Activated CD8-positive, alpha-beta T cell treated with anti-CD3 and anti-CD28 coated beads, Interleukin-2, amount 10 ng/mL, durations not matched to agents 7 days and 5 days (primary cell): ENCODE measurements around the gene TRIM63. TPM values are rescaled to one million over a fixed set of nuclear protein-coding genes. Genes with fewer than 3 reads are reported as not detected.
A peak's percentile ranks its signal among the peaks of the same experiment; 100 is the strongest.
"Not testable (repeated sequence)": the region's sequence is repeated elsewhere in the genome, so short reads cannot be mapped to it uniquely, and the experiment has no call there.

ENCODE experiments used
- ATAC-seq: fragments of 150-1000 bp; cut with Tn5 transposase; one replicate; pipeline ENCODE4 v1.10.0; 2021; ENCODE audit warnings: moderate library complexity
- CTCF ChIA-PET: fragments of 350-600 bp; sonication (Branson Sonifier 250); formaldehyde crosslinking; loops from one replicate; lab custom pipeline; 2021; ENCODE audit warnings: antibody characterized with exemption; lab: Charles Lee
- POLR2A ChIA-PET: fragments of 350-600 bp; sonication (Branson Sonifier 250); formaldehyde crosslinking; loops from one replicate; lab custom pipeline; 2021; ENCODE audit warnings: antibody characterized with exemption; lab: Charles Lee
- DNase-seq: peaks from one replicate; pipeline ENCODE4 v3.0.0-alpha.2; 2020
- H3K27ac Mint-ChIP-seq: one replicate; pipeline ENCODE4 v1.8.0; 2021; ENCODE audit warnings: mild to moderate bottlenecking, mixed read lengths
- H3K27me3 Mint-ChIP-seq: one replicate; pipeline ENCODE4 v1.8.0; 2021; ENCODE audit warnings: low read depth, mixed read lengths
- H3K36me3 Mint-ChIP-seq: one replicate; pipeline ENCODE4 v1.8.0; 2021; ENCODE audit warnings: low read depth, mixed read lengths
- H3K4me1 Mint-ChIP-seq: one replicate; pipeline ENCODE4 v1.8.0; 2021; ENCODE audit warnings: low read depth, mixed read lengths
- H3K4me3 Mint-ChIP-seq: one replicate; pipeline ENCODE4 v1.8.0; 2021; ENCODE audit warnings: mild to moderate bottlenecking, mixed read lengths
- H3K9me3 Mint-ChIP-seq: one replicate; pipeline ENCODE4 v1.8.0; 2022; ENCODE audit warnings: mixed read lengths; ENCODE audit not compliant: insufficient read depth
- total RNA-seq, 2 experiments: library from RNA; stranded (reverse); gene quantifications; one replicate each; pipeline ENCODE4 v1.2.3, GENCODE V29; 2021

Gene TRIM63
- total RNA-seq = under 1 TPM in 1 of 2 experiments, not detected in 1; 0.23 TPM

GRCh38 chr1:26067432-26067911 lies at the start of gene TRIM63:
Gene TRIM63, minus strand, starts transcription at chr1:26067630. Its CDS starts 136 bp downstream, at chr1:26067494.
- Mint-ChIP-seq H3K27ac (no peak within 1 kb of the TSS), H3K4me1 (no peaks in the 10 kb centered on the region), H3K27me3 (peaks cover 19% of the 10 kb centered on the region), H3K4me3 (no peak within 1 kb of the TSS), H3K36me3 (no peaks in the 10 kb centered on the region), H3K9me3 (no peaks in the 10 kb centered on the region)
- ATAC-seq = no peak
- CTCF ChIA-PET = interaction anchor here (1.2 kb wide), 1 partner anchor 172 kb away, joined by 3 read pairs; no protein-coding TSS in a partner anchor
- POLR2A ChIA-PET = no interaction called here
- no peak for DNase-seq

GRCh38 chr1:26114165-26114927 lies 46.9 kb upstream of the TRIM63 start:
- peaks cover 40% of the 10 kb centered on the region for H3K4me1 Mint-ChIP-seq
- ChIA-PET POLR2A (interaction anchor here (1.3 to 5.7 kb wide), 3 partner anchors 10 to 25 kb away, joined by 5 to 93 read pairs (median 20); no protein-coding TSS in a partner anchor), CTCF (interaction anchor here (0.5 to 17.6 kb wide), 7 partner anchors 10 to 117 kb away, joined by 3 to 356 read pairs (median 4); partner anchors contain the start of genes PAFAH2 and ZNF593)
- no peak overlapping the region for H3K27ac Mint-ChIP-seq
- H3K9me3 Mint-ChIP-seq = no peaks in the 10 kb centered on the region
- no peaks in the 10 kb centered on the region for H3K27me3 Mint-ChIP-seq
- H3K4me3 Mint-ChIP-seq = no peak overlapping the region
- H3K36me3 Mint-ChIP-seq = peaks cover 44% of the 10 kb centered on the region
- ATAC-seq = no peak
- no peak for DNase-seq

- Mint-ChIP-seq H3K9me3 (no peaks in the 10 kb centered on the region), H3K36me3 (peaks cover 28% of the 10 kb centered on the region), H3K27me3 (no peaks in the 10 kb centered on the region), H3K4me1 (peaks cover 30% of the 10 kb centered on the region), H3K4me3 (peak overlapping the region; percentile 95), H3K27ac (peak overlapping the region; percentile 91)
- ChIA-PET POLR2A (interaction anchor here (3.0 to 5.7 kb wide), 3 partner anchors 12 to 33 kb away, joined by 16 to 93 read pairs (median 20); no protein-coding TSS in a partner anchor), CTCF (interaction anchor here (0.9 to 17.6 kb wide), 4 partner anchors 12 to 68 kb away, joined by 3 to 356 read pairs (median 36); partner anchors contain the start of gene ZNF593)
- DNase-seq (peak; percentile 47), ATAC-seq (peak; percentile 1)
Measured at GRCh38 chr1:26112407-26112775, 45.0 kb upstream of the TRIM63 start.

- ATAC-seq = peak; percentile 86
- Mint-ChIP-seq H3K9me3 (no peaks in the 10 kb centered on the region), H3K4me1 (peaks cover 30% of the 10 kb centered on the region), H3K27ac (peak within 1 kb of the TSS; percentile 91), H3K36me3 (peaks cover 25% of the 10 kb centered on the region), H3K4me3 (peak within 1 kb of the TSS; percentile 95), H3K27me3 (no peaks in the 10 kb centered on the region)
- ChIA-PET CTCF (interaction anchor here (0.7 to 17.6 kb wide), 4 partner anchors 13 to 173 kb away, joined by 3 to 356 read pairs (median 37); no protein-coding TSS in a partner anchor), POLR2A (interaction anchor here (0.7 to 5.7 kb wide), 6 partner anchors 13 to 112 kb away, joined by 3 to 93 read pairs (median 10); no protein-coding TSS in a partner anchor)
- DNase-seq = peak; percentile 95
Measured at GRCh38 chr1:26111530-26112406, 44.3 kb upstream of the TRIM63 start, which contains the start of gene PDIK1L. Gene PDIK1L, plus strand, starts transcription at chr1:26111824. Its CDS starts 2,485 bp downstream, at chr1:26114309.

GRCh38 chr1:26110731-26111529 lies 43.5 kb upstream of the TRIM63 start:
- DNase-seq (peak; percentile 84), ATAC-seq (peak; percentile 62)
- Mint-ChIP-seq H3K4me1 (peaks cover 30% of the 10 kb centered on the region), H3K27me3 (no peaks in the 10 kb centered on the region), H3K27ac (peak overlapping the region; percentile 76), H3K36me3 (peaks cover 23% of the 10 kb centered on the region), H3K4me3 (peak overlapping the region; percentile 82), H3K9me3 (no peaks in the 10 kb centered on the region)
- POLR2A ChIA-PET = interaction anchor here (0.7 to 5.7 kb wide), 6 partner anchors 14 to 113 kb away, joined by 3 to 93 read pairs (median 10); no protein-coding TSS in a partner anchor
- CTCF ChIA-PET = interaction anchor here (1.3 to 17.6 kb wide), 3 partner anchors 14 to 36 kb away, joined by 5 to 356 read pairs (median 69); no protein-coding TSS in a partner anchor

GRCh38 chr1:26109229-26110164 lies 42.1 kb upstream of the TRIM63 start:
- Mint-ChIP-seq H3K27ac (no peak overlapping the region), H3K36me3 (peaks cover 14% of the 10 kb centered on the region), H3K4me3 (peak overlapping the region; percentile 82), H3K4me1 (peaks cover 34% of the 10 kb centered on the region), H3K9me3 (no peaks in the 10 kb centered on the region), H3K27me3 (no peaks in the 10 kb centered on the region)
- no peak for DNase-seq
- CTCF ChIA-PET = interaction anchor here (1.1 to 17.6 kb wide), 5 partner anchors 16 to 60 kb away, joined by 4 to 356 read pairs (median 6); partner anchors contain the start of gene ZNF593
- ATAC-seq = no peak
- POLR2A ChIA-PET = interaction anchor here (5.7 kb wide), 1 partner anchor 15 kb away, joined by 93 read pairs; no protein-coding TSS in a partner anchor

GRCh38 chr1:26105226-26105548 lies 37.8 kb upstream of the TRIM63 start:
- H3K4me3 Mint-ChIP-seq, H3K27ac Mint-ChIP-seq, ATAC-seq, H3K36me3 Mint-ChIP-seq, H3K9me3 Mint-ChIP-seq, DNase-seq: not testable (repeated sequence)
- H3K4me1 Mint-ChIP-seq = peaks cover 14% of the 10 kb centered on the region
- ChIA-PET POLR2A (interaction anchor here (1.0 kb wide), 1 partner anchor 40 kb away, joined by 6 read pairs; no protein-coding TSS in a partner anchor), CTCF (interaction anchor here (0.7 to 17.6 kb wide), 12 partner anchors 10 to 312 kb away, joined by 3 to 356 read pairs (median 4); no protein-coding TSS in a partner anchor)
- peaks cover 11% of the 10 kb centered on the region for H3K27me3 Mint-ChIP-seq

GRCh38 chr1:26102526-26102925 lies 35.1 kb upstream of the TRIM63 start:
- Mint-ChIP-seq H3K36me3 (no peaks in the 10 kb centered on the region), H3K27ac (no peak overlapping the region), H3K27me3 (peaks cover 11% of the 10 kb centered on the region), H3K9me3 (no peaks in the 10 kb centered on the region), H3K4me3 (no peak overlapping the region), H3K4me1 (peaks cover 14% of the 10 kb centered on the region)
- ATAC-seq = no peak
- POLR2A ChIA-PET = interaction anchor here (0.6 to 1.2 kb wide), 5 partner anchors 24 to 537 kb away, joined by 3 to 5 read pairs (median 3); no protein-coding TSS in a partner anchor
- DNase-seq = no peak
- CTCF ChIA-PET = interaction anchor here (0.9 to 17.6 kb wide), 8 partner anchors 38 to 314 kb away, joined by 3 to 356 read pairs (median 6); partner anchors contain the start of genes CEP85 and ZNF593

GRCh38 chr1:26102119-26102518 lies 34.7 kb upstream of the TRIM63 start:
- H3K9me3 Mint-ChIP-seq = no peaks in the 10 kb centered on the region
- H3K27me3 Mint-ChIP-seq = peaks cover 11% of the 10 kb centered on the region
- no peak overlapping the region for H3K4me3 Mint-ChIP-seq
- peaks cover 14% of the 10 kb centered on the region for H3K4me1 Mint-ChIP-seq
- POLR2A ChIA-PET = interaction anchor here (1.0 to 1.2 kb wide), 3 partner anchors 25 to 537 kb away, joined by 3 to 5 read pairs (median 4); no protein-coding TSS in a partner anchor
- H3K36me3 Mint-ChIP-seq = no peaks in the 10 kb centered on the region
- no peak overlapping the region for H3K27ac Mint-ChIP-seq
- CTCF ChIA-PET = interaction anchor here (0.9 to 17.6 kb wide), 6 partner anchors 44 to 315 kb away, joined by 5 to 356 read pairs (median 7); partner anchors contain the start of gene CEP85
- DNase-seq (no peak), ATAC-seq (no peak)
